OCI-LY1 (cell line): ENCODE measurements around the gene ZNF462.

Experiments
- EZH2 ChIP-seq: fragments of 200-600 bp; sonication (generic), shearing (Covaris generic); IDR thresholded peaks from 2 replicates; pipeline ENCODE4 v1.8.0; 2017; ENCODE audit warnings: borderline replicate concordance, mixed run types, mild to moderate bottlenecking, antibody characterized with exemption, low read length, moderate library complexity, mixed read lengths
- TF ChIP-seq, protein P1 (sequence below): fragments of 200-600 bp; sonication (generic), shearing (Covaris generic); IDR thresholded peaks from 2 replicates; pipeline ENCODE4 v1.5.1; 2017; ENCODE audit warnings: mild to moderate bottlenecking, antibody characterized with exemption, low read length, moderate library complexity, mixed read lengths

DNA sequence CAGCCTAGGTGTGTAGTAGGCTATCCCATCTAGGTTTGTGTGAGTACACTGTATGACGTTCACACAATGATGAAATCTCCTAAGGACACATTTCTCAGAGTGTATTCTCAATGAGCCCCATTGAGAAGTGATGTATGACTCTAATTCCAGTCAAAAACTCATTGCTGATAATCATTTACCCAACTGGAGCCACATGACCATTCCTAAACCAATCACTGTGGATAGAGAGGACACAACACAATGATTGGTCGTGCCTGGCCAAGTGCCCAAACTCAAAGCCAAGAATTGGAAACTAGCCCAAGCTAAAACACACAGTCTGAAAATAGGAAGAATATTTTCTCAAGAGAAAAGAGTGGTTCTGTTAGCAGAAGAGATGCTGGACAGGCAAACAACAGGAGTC lies 191.2 kb downstream of the ZNF462 start:
- TF ChIP-seq, protein P1, sequence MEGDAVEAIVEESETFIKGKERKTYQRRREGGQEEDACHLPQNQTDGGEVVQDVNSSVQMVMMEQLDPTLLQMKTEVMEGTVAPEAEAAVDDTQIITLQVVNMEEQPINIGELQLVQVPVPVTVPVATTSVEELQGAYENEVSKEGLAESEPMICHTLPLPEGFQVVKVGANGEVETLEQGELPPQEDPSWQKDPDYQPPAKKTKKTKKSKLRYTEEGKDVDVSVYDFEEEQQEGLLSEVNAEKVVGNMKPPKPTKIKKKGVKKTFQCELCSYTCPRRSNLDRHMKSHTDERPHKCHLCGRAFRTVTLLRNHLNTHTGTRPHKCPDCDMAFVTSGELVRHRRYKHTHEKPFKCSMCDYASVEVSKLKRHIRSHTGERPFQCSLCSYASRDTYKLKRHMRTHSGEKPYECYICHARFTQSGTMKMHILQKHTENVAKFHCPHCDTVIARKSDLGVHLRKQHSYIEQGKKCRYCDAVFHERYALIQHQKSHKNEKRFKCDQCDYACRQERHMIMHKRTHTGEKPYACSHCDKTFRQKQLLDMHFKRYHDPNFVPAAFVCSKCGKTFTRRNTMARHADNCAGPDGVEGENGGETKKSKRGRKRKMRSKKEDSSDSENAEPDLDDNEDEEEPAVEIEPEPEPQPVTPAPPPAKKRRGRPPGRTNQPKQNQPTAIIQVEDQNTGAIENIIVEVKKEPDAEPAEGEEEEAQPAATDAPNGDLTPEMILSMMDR = no peak
- TF ChIP-seq EZH2 = no peak
